WERI-Rb-1 (cell line): Measurements from ENCODE around the gene TTC27.

ENCODE experiments used
- DNase-seq: peaks from one replicate; pipeline ENCODE4 v3.0.0-alpha.2; 2020
- H3K27ac ChIP-seq: fragments of 250-450 bp; sonication (Bioruptor Pico); 2 replicates; pipeline ENCODE4 v1.5.1; 2020; ENCODE audit warnings: mild to moderate bottlenecking, moderate library complexity
- H3K27me3 ChIP-seq: fragments of 250-450 bp; sonication (Bioruptor Pico); 2 replicates; pipeline ENCODE4 v1.5.1; 2021; ENCODE audit warnings: mild to moderate bottlenecking, low read depth, moderate library complexity; ENCODE audit not compliant: insufficient read depth, severe bottlenecking
- H3K36me3 ChIP-seq: fragments of 250-450 bp; sonication (Bioruptor Pico); 2 replicates; pipeline ENCODE4 v1.5.1; 2020; ENCODE audit warnings: mild to moderate bottlenecking, moderate library complexity
- H3K4me3 ChIP-seq: 2 replicates; pipeline ENCODE4 v1.5.1; 2011; ENCODE audit warnings: low read depth, mild to moderate bottlenecking, control low read depth, low read length
- H3K9me3 ChIP-seq: fragments of 250-450 bp; sonication (Bioruptor Pico); 2 replicates; pipeline ENCODE4 v1.5.1; 2021; ENCODE audit warnings: mild to moderate bottlenecking, moderate library complexity; ENCODE audit not compliant: severe bottlenecking
- CTCF ChIP-seq: IDR thresholded peaks from 2 replicates; pipeline ENCODE4 v1.5.1; 2011; ENCODE audit warnings: low read depth, mild to moderate bottlenecking, control low read depth, inconsistent platforms, low read length

The TTC27 gene

GRCh38 chr2:32851777-32852439 lies 224.1 kb downstream of the TTC27 start:
- Histone ChIP-seq H3K36me3 (no peaks in the 10 kb centered on the region), H3K27ac (no peak overlapping the region), H3K9me3 (no peaks in the 10 kb centered on the region), H3K4me3 (no peak overlapping the region), H3K27me3 (no peaks in the 10 kb centered on the region)
- no peak for DNase-seq
- no peak for TF ChIP-seq CTCF

GRCh38 chr2:32852856-32853255 lies 225.0 kb downstream of the TTC27 start:
- no peaks in the 10 kb centered on the region for H3K27me3 ChIP-seq
- H3K4me3 ChIP-seq = no peak overlapping the region
- DNase-seq = no peak
- TF ChIP-seq CTCF = no peak
- H3K9me3 ChIP-seq = no peaks in the 10 kb centered on the region
- no peak overlapping the region for H3K27ac ChIP-seq
- no peaks in the 10 kb centered on the region for H3K36me3 ChIP-seq

GRCh38 chr2:32856891-32857290 lies 229.0 kb downstream of the TTC27 start:
- Histone ChIP-seq H3K4me3 (no peak overlapping the region), H3K36me3 (no peaks in the 10 kb centered on the region), H3K27ac (no peak overlapping the region), H3K27me3 (no peaks in the 10 kb centered on the region), H3K9me3 (no peaks in the 10 kb centered on the region)
- no peak for TF ChIP-seq CTCF
- DNase-seq = no peak

GRCh38 chr2:32858713-32859112 lies 230.9 kb downstream of the TTC27 start:
- DNase-seq = no peak
- H3K36me3 ChIP-seq = no peaks in the 10 kb centered on the region
- H3K9me3 ChIP-seq = no peaks in the 10 kb centered on the region
- no peak overlapping the region for H3K4me3 ChIP-seq
- H3K27me3 ChIP-seq = no peaks in the 10 kb centered on the region
- no peak for TF ChIP-seq CTCF
- H3K27ac ChIP-seq = no peak overlapping the region

GRCh38 chr2:32860385-32860784 lies 232.5 kb downstream of the TTC27 start:
- Histone ChIP-seq H3K27me3 (no peaks in the 10 kb centered on the region), H3K9me3 (no peaks in the 10 kb centered on the region), H3K27ac (no peak overlapping the region), H3K36me3 (no peaks in the 10 kb centered on the region), H3K4me3 (no peak overlapping the region)
- no peak for TF ChIP-seq CTCF
- no peak for DNase-seq
